ENCODE measurements around the gene ZBTB7C. TPM values are rescaled to one million over a fixed set of nuclear protein-coding genes. Genes with fewer than 3 reads are reported as not detected.
A peak's percentile ranks its signal among the peaks of the same experiment; 100 is the strongest.

The ZBTB7C gene
- total and polyA plus RNA-seq, 4 donors, result 3.2 to 10.9 (median 3.7) TPM

- peak overlapping the region in 1 of 2 donors; percentile 13 for H3K27ac ChIP-seq (ENCODE audit: low read depth in 1 of 2, low read length in 1 of 2)
- H3K9me3 ChIP-seq (ENCODE audit: control insufficient read depth in 4 of 4, insufficient read depth in 3 of 4, low read length in 3 of 4), result no peaks in the 10 kb centered on the region
- no peak overlapping the region for H3K4me3 ChIP-seq
- WGBS, 2 donors, result 62 to 83% methylated on average over 5 of the region's 5 CpGs
- no peaks in the 10 kb centered on the region for H3K36me3 ChIP-seq (ENCODE audit: control insufficient read depth in 4 of 4, insufficient read depth in 4 of 4, low read length in 4 of 4)
- no peak for TF ChIP-seq CTCF (IDR thresholded peaks at IDR 0.05; ENCODE audit: control extremely low read depth, extremely low read depth)
- H3K27me3 ChIP-seq (ENCODE audit: control insufficient read depth in 3 of 3, insufficient read depth in 3 of 3, low read length in 2 of 3), result no peaks in the 10 kb centered on the region
- peaks cover 0 to 38% (median 20%) of the 10 kb centered on the region in 5 donors for H3K4me1 ChIP-seq (ENCODE audit: control insufficient read depth in 5 of 5, insufficient read depth in 5 of 5, low read length in 5 of 5)
- H3K9ac ChIP-seq (ENCODE audit: insufficient read depth in 1 of 2, low read length in 2 of 2), result no peak overlapping the region
- DNase-seq (peak in 2 of 3 donors; percentile 34 to 38), ATAC-seq (ENCODE audit: insufficient read depth, low FRiP score) (no peak)
Measured at GRCh38 chr18:48167897-48168253, 241.3 kb downstream of the ZBTB7C start.

GRCh38 chr18:48166336-48166875 is 242.8 kb downstream of the ZBTB7C start:
- peak overlapping the region in 1 of 2 donors; percentile 61 for H3K27ac ChIP-seq (ENCODE audit: low read depth in 1 of 2, low read length in 1 of 2)
- H3K36me3 ChIP-seq (ENCODE audit: control insufficient read depth in 4 of 4, insufficient read depth in 4 of 4, low read length in 4 of 4), result no peaks in the 10 kb centered on the region
- no peaks in the 10 kb centered on the region for H3K9me3 ChIP-seq (ENCODE audit: control insufficient read depth in 4 of 4, insufficient read depth in 3 of 4, low read length in 3 of 4)
- DNase-seq (no peak), ATAC-seq (ENCODE audit: insufficient read depth, low FRiP score) (no peak)
- 80 to 89% methylated on average over 8 of the region's 8 CpGs for WGBS, 2 donors
- no peaks in the 10 kb centered on the region for H3K27me3 ChIP-seq (ENCODE audit: control insufficient read depth in 3 of 3, insufficient read depth in 3 of 3, low read length in 2 of 3)
- no peak overlapping the region for H3K4me3 ChIP-seq
- no peak overlapping the region for H3K9ac ChIP-seq (ENCODE audit: insufficient read depth in 1 of 2, low read length in 2 of 2)
- TF ChIP-seq CTCF (IDR thresholded peaks at IDR 0.05; ENCODE audit: control extremely low read depth, extremely low read depth), result no peak
- peaks cover 0 to 49% (median 22%) of the 10 kb centered on the region in 5 donors for H3K4me1 ChIP-seq (ENCODE audit: control insufficient read depth in 5 of 5, insufficient read depth in 5 of 5, low read length in 5 of 5)

- Histone ChIP-seq H3K4me1 (ENCODE audit: control insufficient read depth in 5 of 5, insufficient read depth in 5 of 5, low read length in 5 of 5) (peaks cover 0 to 54% (median 23%) of the 10 kb centered on the region in 5 donors), H3K36me3 (ENCODE audit: control insufficient read depth in 4 of 4, insufficient read depth in 4 of 4, low read length in 4 of 4) (no peaks in the 10 kb centered on the region), H3K9ac (ENCODE audit: insufficient read depth in 1 of 2, low read length in 2 of 2) (no peak overlapping the region), H3K27me3 (ENCODE audit: control insufficient read depth in 3 of 3, insufficient read depth in 3 of 3, low read length in 2 of 3) (no peaks in the 10 kb centered on the region), H3K4me3 (no peak overlapping the region), H3K9me3 (ENCODE audit: control insufficient read depth in 4 of 4, insufficient read depth in 3 of 4, low read length in 3 of 4) (no peaks in the 10 kb centered on the region), H3K27ac (ENCODE audit: low read depth in 1 of 2, low read length in 1 of 2) (no peak overlapping the region)
- WGBS, 2 donors, result 48 to 69% methylated on average over 13 of the region's 13 CpGs
- DNase-seq (peak in 2 of 3 donors; percentile 36 to 47), ATAC-seq (ENCODE audit: insufficient read depth, low FRiP score) (no peak)
- no peak for TF ChIP-seq CTCF (IDR thresholded peaks at IDR 0.05; ENCODE audit: control extremely low read depth, extremely low read depth)
Measured at GRCh38 chr18:48165111-48165866, 243.9 kb downstream of the ZBTB7C start.

Measured in lung (tissue), 12 donors.